IMR-90 (cell line): ENCODE results near the gene TAF3. TPM values are rescaled to one million over a fixed set of nuclear protein-coding genes. Genes with fewer than 3 reads are reported as not detected.

Source experiments
- ATAC-seq: fragments of 200-7000 bp; cut with Tn5 transposase; 2 replicates; pipeline ENCODE4 v1.9.1; 2020; ENCODE audit warnings: low read depth, mild to moderate bottlenecking, moderate library complexity
- BruUV-seq: library from RNA; stranded (reverse); fragments of 400-500 nt; replicated peaks from 2 replicates; lab custom pipeline; 2021; lab: Mats Ljungman, UMichigan
- CTCF ChIA-PET: fragments of 300-600 bp; formaldehyde crosslinking; extraction: SDS; loops from one replicate; lab custom pipeline; 2021; ENCODE audit warnings: antibody characterized with exemption; lab: Yijun Ruan, JAX
- POLR2A ChIA-PET: fragments of 300-600 bp; sonication (Branson Sonifier 250); formaldehyde crosslinking; loops from one replicate; lab custom pipeline; 2022; ENCODE audit warnings: antibody characterized with exemption; ENCODE audit not compliant: unreplicated experiment; lab: Charles Lee
- DNase-seq: peaks from one replicate; pipeline ENCODE4 v3.0.0; 2013
- H2AFZ ChIP-seq: replicated peaks from 2 replicates; pipeline ENCODE3; 2013; ENCODE audit warnings: low read length, mild to moderate bottlenecking; ENCODE audit not compliant: poor library complexity
- H2AK5ac ChIP-seq: 2 replicates; pipeline ENCODE4 v1.6.1; 2013; ENCODE audit warnings: low read depth, low read length, inconsistent platforms
- H2AK9ac ChIP-seq: replicated peaks from 2 replicates; pipeline ENCODE3; 2013; ENCODE audit warnings: mild to moderate bottlenecking, low read depth, low read length, moderate library complexity; ENCODE audit not compliant: poor library complexity
- H2BK120ac ChIP-seq: 2 replicates; pipeline ENCODE4 v1.6.1; 2013; ENCODE audit warnings: low read depth, low read length, inconsistent platforms
- H2BK15ac ChIP-seq: 3 replicates; pipeline ENCODE4 v1.6.1; 2013; ENCODE audit warnings: low read depth, low read length, inconsistent platforms
- H2BK20ac ChIP-seq: 2 replicates; pipeline ENCODE4 v1.6.1; 2013; ENCODE audit warnings: low read depth, mild to moderate bottlenecking, inconsistent platforms, low read length, moderate library complexity
- H2BK5ac ChIP-seq: 2 replicates; pipeline ENCODE4 v1.6.1; 2013; ENCODE audit warnings: mild to moderate bottlenecking, low read depth, low read length, inconsistent platforms; ENCODE audit not compliant: poor library complexity, severe bottlenecking
- H3K14ac ChIP-seq: replicated peaks from 2 replicates; pipeline ENCODE4 v1.6.1; 2013; ENCODE audit warnings: low read depth, low read length, inconsistent platforms
- H3K18ac ChIP-seq: 2 replicates; pipeline ENCODE4 v1.6.1; 2013; ENCODE audit warnings: low read depth, low read length, control low read depth
- H3K23ac ChIP-seq: 2 replicates; pipeline ENCODE4 v1.6.1; 2013; ENCODE audit warnings: low read depth, low read length, inconsistent platforms
- H3K27ac ChIP-seq: 2 replicates; pipeline ENCODE4 v1.5.1; 2013; ENCODE audit warnings: mild to moderate bottlenecking, control low read depth, low read length; ENCODE audit not compliant: insufficient read depth
- H3K27me3 ChIP-seq: 2 replicates; pipeline ENCODE4 v1.6.1; 2013; ENCODE audit warnings: low read length; ENCODE audit not compliant: control insufficient read depth, insufficient read depth
- H3K36me3 ChIP-seq: 2 replicates; pipeline ENCODE4 v1.6.1; 2013; ENCODE audit warnings: low read length, mixed read lengths; ENCODE audit not compliant: control insufficient read depth, insufficient read depth
- H3K4ac ChIP-seq: 2 replicates; pipeline ENCODE4 v1.6.1; 2013; ENCODE audit warnings: low read depth, low read length, inconsistent platforms
- H3K4me1 ChIP-seq: 2 replicates; pipeline ENCODE4 v1.6.1; 2013; ENCODE audit warnings: low read length, mixed read lengths; ENCODE audit not compliant: control insufficient read depth, insufficient read depth
- H3K4me2 ChIP-seq: 2 replicates; pipeline ENCODE4 v1.6.1; 2013; ENCODE audit warnings: low read depth, mild to moderate bottlenecking, control low read depth, low read length, moderate library complexity
- H3K4me3 ChIP-seq: 2 replicates; pipeline ENCODE4 v1.5.1; 2013; ENCODE audit warnings: low read depth, mild to moderate bottlenecking, control low read depth, low read length, moderate library complexity; ENCODE audit not compliant: insufficient read depth
- H3K56ac ChIP-seq: 2 replicates; pipeline ENCODE4 v1.6.1; 2013; ENCODE audit warnings: low read length, inconsistent platforms; ENCODE audit not compliant: insufficient read depth; ENCODE audit errors: extremely low read depth
- H3K79me1 ChIP-seq, 2 experiments: 2 replicates each; pipeline ENCODE4 v1.6.1; 2013; ENCODE audit warnings: low read length in 2 of 2, inconsistent platforms in 1 of 2, low read depth in 1 of 2
- H3K9ac ChIP-seq: 2 replicates; pipeline ENCODE4 v1.6.1; 2013; ENCODE audit warnings: low read depth, low read length, control low read depth
- H3K9me1 ChIP-seq: 2 replicates; pipeline ENCODE4 v1.6.1; 2013; ENCODE audit warnings: low read length, inconsistent platforms; ENCODE audit not compliant: insufficient read depth
- H3K9me3 ChIP-seq: 2 replicates; pipeline ENCODE4 v1.6.1; 2013; ENCODE audit warnings: low read length; ENCODE audit not compliant: control insufficient read depth, insufficient read depth
- H4K20me1 ChIP-seq: 2 replicates; pipeline ENCODE4 v1.6.1; 2013; ENCODE audit warnings: low read length, inconsistent platforms; ENCODE audit not compliant: insufficient read depth
- H4K5ac ChIP-seq: 2 replicates; pipeline ENCODE4 v1.6.1; 2013; ENCODE audit warnings: mild to moderate bottlenecking, low read depth, low read length, control low read depth
- H4K8ac ChIP-seq, 2 experiments: 2 replicates each; pipeline ENCODE4 v1.6.1; 2013; ENCODE audit warnings: low read depth in 2 of 2, low read length in 2 of 2, control low read depth in 1 of 2, inconsistent platforms in 1 of 2
- H4K91ac ChIP-seq: 2 replicates; pipeline ENCODE4 v1.6.1; 2013; ENCODE audit warnings: low read depth, low read length, inconsistent platforms; ENCODE audit not compliant: insufficient read depth
- BHLHE40 ChIP-seq: fragments of 150-350 bp; IDR thresholded peaks from 2 replicates; pipeline ENCODE4 v1.6.1; 2016; ENCODE audit warnings: mild to moderate bottlenecking, low read depth, low read length
- CHD1 ChIP-seq: IDR thresholded peaks from 2 replicates; pipeline ENCODE4 v1.6.1; 2012; ENCODE audit warnings: low read depth, low read length, improper control_type of control experiment
- ELK1 ChIP-seq: fragments of 150-350 bp; IDR thresholded peaks from 2 replicates; pipeline ENCODE4 v1.6.1; 2016; ENCODE audit warnings: low read depth, mild to moderate bottlenecking, low read length, moderate library complexity, borderline replicate concordance
- FOS ChIP-seq: fragments of 150-350 bp; IDR thresholded peaks from 2 replicates; pipeline ENCODE4 v1.6.1; 2016; ENCODE audit warnings: low read depth, low read length
- MXI1 ChIP-seq: IDR thresholded peaks from 2 replicates; pipeline ENCODE4 v1.6.1; 2012; ENCODE audit warnings: low read depth, mild to moderate bottlenecking, low read length, moderate library complexity, borderline replicate concordance
- NFE2L2 ChIP-seq: fragments of 150-350 bp; IDR thresholded peaks from 2 replicates; pipeline ENCODE4 v1.6.1; 2016; ENCODE audit warnings: low read depth, mild to moderate bottlenecking, low read length
- POLR2A ChIP-seq: IDR thresholded peaks from 2 replicates; pipeline ENCODE4 v1.6.1; 2012; ENCODE audit warnings: mild to moderate bottlenecking, low read depth, low read length
- RAD21 ChIP-seq: IDR thresholded peaks from 2 replicates; pipeline ENCODE4 v1.6.1; 2012; ENCODE audit warnings: low read length, improper control_type of control experiment
- SMC3 ChIP-seq: fragments of 150-350 bp; IDR thresholded peaks from 2 replicates; pipeline ENCODE4 v1.6.1; 2016; ENCODE audit warnings: low read depth, mild to moderate bottlenecking, antibody characterized with exemption, low read length, moderate library complexity
- WGBS, 2 experiments: methylation state at CpG; one replicate each; pipeline versions ENCODE4 v1.1.5 to v1.1.7; 2013; ENCODE audit warnings: missing lambda C conversion rate in 2 of 2; ENCODE audit not compliant: insufficient read length in 1 of 2; ENCODE audit errors: extremely low coverage in 2 of 2; 5-methylcytosine and 5-hydroxymethylcytosine counted together
- dilution Hi-C: fragments of 300-500 bp; cut with HindIII; formaldehyde crosslinking; loops from one replicate; pipeline ENCODE4 v1.14.3; 2018; ENCODE audit warnings: low sequenced_read_pairs; ENCODE audit not compliant: unreplicated experiment
- in situ Hi-C: fragments of 300-500 bp; cut with MboI; formaldehyde crosslinking; loops from 3 replicates; pipeline ENCODE4 v1.14.3; 2019; ENCODE audit warnings: low sequenced_read_pairs, inconsistent platforms, mixed read lengths
- intact Hi-C: fragments of 100-400 bp; cut with micrococcal nuclease; formaldehyde crosslinking; loops from 2 replicates; pipeline ENCODE4 v1.10.0; 2022
- polyA plus RNA-seq, 3 experiments: library from polyadenylated mRNA; depleted of rRNA; stranded (reverse); fragments of >200 nt; gene quantifications; 2 replicates each; pipeline ENCODE4 v1.2.3, GENCODE V29; 2012; ENCODE audit warnings: low replicate concordance in 1 of 3
- total RNA-seq: library from RNA; depleted of rRNA; stranded (reverse); fragments of >200 nt; gene quantifications from 2 replicates; pipeline ENCODE4 v1.2.3, GENCODE V29; 2012

The TAF3 gene
- total and polyA plus RNA-seq, 2 of the 4 experiments (the other 2 are of a cell fraction): 1.4 to 2.3 TPM

- H3K4me2 ChIP-seq: no peak overlapping the region
- no peak overlapping the region for H3K9ac ChIP-seq
- no peaks in the 10 kb centered on the region; the same call in 1 of the 2 replicates for H3K4me1 ChIP-seq
- intact Hi-C loops: no loop called here
- H4K91ac ChIP-seq: no peak overlapping the region
- peak overlapping the region; percentile 69; the same call in 1 of the 2 replicates for H3K23ac ChIP-seq
- H2AK5ac ChIP-seq: no peak overlapping the region
- H2BK120ac ChIP-seq: no peak overlapping the region
- WGBS, 2 experiments: 4% methylated on average over 10 of the region's 32 CpGs; no CpG with 5 or more reads in 1 of the 2 experiments
- H2AFZ ChIP-seq: no peak overlapping the region
- H4K8ac ChIP-seq: no peak overlapping the region
- no peak overlapping the region for H2BK5ac ChIP-seq
- no TSS peak for BruUV-seq
- DNase-seq (no peak), ATAC-seq (no peak)
- H3K79me1 ChIP-seq: no peaks in the 10 kb centered on the region
- no peak overlapping the region for H3K56ac ChIP-seq
- dilution Hi-C loops: no loop called here
- H3K4ac ChIP-seq: no peak overlapping the region
- H3K36me3 ChIP-seq: no peaks in the 10 kb centered on the region
- H3K18ac ChIP-seq: no peak overlapping the region
- no peak overlapping the region for H2AK9ac ChIP-seq
- H2BK15ac ChIP-seq: no peak overlapping the region
- peaks cover 89% of the 10 kb centered on the region for H3K27me3 ChIP-seq
- H4K5ac ChIP-seq: no peak overlapping the region
- ChIA-PET POLR2A (no interaction called here), CTCF (no interaction called here)
- H3K4me3 ChIP-seq: no peak overlapping the region
- no peaks in the 10 kb centered on the region for H3K9me1 ChIP-seq
- no peak overlapping the region for H3K27ac ChIP-seq
- H2BK20ac ChIP-seq: no peak overlapping the region
- TF ChIP-seq BHLHE40: no peak
- TF ChIP-seq ELK1: no peak
- TF ChIP-seq CHD1: no peak
- TF ChIP-seq NFE2L2: no peak
- no peak for TF ChIP-seq FOS
- no peak for TF ChIP-seq RAD21
- no peak for TF ChIP-seq MXI1
- TF ChIP-seq SMC3: no peak
- TF ChIP-seq POLR2A: no peak
- in situ Hi-C loops: no loop called here
- no peak overlapping the region for H3K14ac ChIP-seq
- H4K20me1 ChIP-seq: no peaks in the 10 kb centered on the region; the same call in 1 of the 2 replicates
- peaks cover 16% of the 10 kb centered on the region for H3K9me3 ChIP-seq
These were observed 216.8 kb downstream of the TAF3 start for GRCh38 chr10:8035006-8035640.
